Stimulated activated CD8-positive, alpha-beta memory T cell treated with anti-CD3 and anti-CD28 coated beads, Interleukin-7, amount 100 ng/mL, for 1 hour (primary cell): ENCODE measurements around the gene SMTNL1.
A peak's percentile ranks its signal among the peaks of the same experiment; 100 is the strongest.

Experiments
- DNase-seq, 2 donors: peaks; one replicate each; pipeline ENCODE4 v3.0.0-alpha.2; 2020; ENCODE audit warnings: low read depth in 2 of 2

Gene SMTNL1

DNA sequence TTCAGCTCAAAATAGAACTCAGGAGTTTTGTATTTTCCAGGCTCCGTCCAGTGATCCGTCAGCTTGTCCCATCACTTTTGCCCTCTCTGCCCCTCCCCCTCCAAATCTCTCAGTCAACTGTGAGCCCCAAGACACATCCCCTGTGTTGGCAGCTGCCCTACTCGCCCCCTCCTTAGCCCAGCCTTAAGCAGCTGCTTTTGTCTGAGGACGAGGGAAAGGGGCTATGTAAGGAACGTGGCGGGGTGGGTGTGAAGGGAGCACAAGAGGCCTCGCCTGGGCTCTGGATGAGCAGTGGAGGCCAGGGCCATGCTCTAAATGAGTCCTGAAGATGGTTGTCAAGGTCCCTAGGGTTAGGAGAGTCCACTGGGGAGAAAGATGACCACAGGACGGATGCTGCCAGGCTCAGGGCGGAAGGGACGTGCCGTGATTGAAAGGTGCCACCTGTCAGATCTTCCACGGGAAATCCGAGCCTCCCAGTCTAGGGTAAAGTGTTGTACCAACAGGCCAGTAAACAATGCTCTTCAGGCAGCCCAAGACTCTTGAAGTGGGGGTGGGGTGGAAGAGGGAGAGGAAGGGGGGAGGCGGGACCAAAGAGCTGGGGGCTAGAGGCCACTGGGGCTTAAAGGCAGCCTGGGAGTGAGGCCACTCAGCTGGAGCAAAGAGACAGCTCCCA lies at the start of gene SMTNL1:
SMTNL1 (plus strand) TSS at position 649 of the 673 bp plus-strand sequence. CDS start 5,048 bp downstream, outside the sequence.
- DNase-seq: no peak

GRCh38 chr11:57487920-57488659 lies 49.3 kb upstream of the SMTNL1 start:
- DNase-seq: no peak

DNA sequence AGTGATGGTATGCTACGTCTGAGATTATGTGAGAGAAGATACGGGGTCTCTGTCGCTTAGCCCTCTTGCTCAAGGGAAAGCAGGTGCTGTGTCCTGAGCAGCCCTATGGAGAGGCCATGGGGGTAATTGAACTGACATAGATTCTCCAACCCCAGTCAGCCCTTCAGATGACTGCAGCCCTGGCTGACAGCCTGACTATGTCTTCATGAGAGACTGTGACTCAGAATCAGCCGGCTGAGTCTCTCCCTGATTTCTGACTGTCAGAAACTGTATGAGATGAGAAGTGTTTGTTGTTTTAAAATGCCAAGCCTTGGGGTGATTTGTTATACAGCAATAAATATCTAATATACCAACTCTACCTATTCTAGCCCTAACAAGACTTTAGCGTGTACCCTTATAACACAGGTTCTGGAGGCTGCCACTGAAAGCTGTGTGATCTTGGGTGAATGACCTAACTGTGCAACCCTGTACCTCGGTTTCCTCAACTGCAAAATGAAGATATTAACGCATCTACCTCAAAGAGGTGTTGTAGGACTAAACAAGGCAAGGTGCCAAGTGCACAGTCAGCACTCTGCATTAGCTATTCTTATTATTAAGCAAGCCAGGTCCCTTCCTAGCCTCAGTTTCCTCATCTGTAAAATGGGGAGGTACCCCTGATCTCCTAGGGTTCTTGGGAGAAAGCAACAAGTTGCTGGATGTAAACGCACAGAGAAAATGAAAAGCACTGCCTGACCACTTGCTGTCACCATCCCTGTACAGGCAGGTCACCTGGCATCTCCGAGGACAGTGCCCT lies 46.7 kb upstream of the SMTNL1 start:
- DNase-seq: no peak

DNA sequence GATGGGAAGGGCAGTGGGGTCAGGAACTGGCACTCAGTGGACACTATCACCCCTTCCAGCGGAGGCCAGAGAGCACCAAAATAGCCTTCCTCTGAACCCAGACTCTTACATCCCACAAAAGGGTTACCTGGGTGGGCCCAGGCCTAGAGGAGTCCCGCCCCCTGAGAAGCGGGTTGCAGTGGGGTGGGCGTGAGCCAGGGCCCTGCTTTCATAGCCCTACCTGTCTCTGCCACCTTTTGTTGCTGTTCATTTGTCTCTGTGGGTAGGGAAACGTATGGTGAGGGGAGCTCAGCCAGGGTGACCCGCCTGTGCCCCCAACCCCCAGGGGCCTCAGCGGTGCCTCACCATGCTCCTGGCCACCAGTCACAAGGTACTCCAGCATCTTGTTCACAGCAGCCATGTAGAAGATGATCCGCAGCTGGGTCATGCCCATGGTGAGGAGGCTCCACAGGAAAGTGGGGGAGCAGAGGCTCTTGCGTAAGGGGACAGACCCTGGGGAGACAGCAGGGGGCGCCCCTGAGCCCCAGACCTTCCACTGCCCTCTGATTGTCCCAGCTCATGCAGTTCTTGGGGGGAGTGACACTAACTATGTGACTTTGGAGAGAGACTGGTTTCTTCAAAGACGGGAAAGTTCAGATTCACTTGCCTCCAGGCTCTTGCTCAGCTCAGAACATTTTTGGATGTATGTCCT lies 45.9 kb upstream of the SMTNL1 start:
- no peak for DNase-seq

- DNase-seq: peak; percentile 53 to 64
Measured at GRCh38 chr11:57493507-57494503, 43.6 kb upstream of the SMTNL1 start.

GRCh38 chr11:57496109-57496820 lies 41.1 kb upstream of the SMTNL1 start:
- DNase-seq: no peak

DNA sequence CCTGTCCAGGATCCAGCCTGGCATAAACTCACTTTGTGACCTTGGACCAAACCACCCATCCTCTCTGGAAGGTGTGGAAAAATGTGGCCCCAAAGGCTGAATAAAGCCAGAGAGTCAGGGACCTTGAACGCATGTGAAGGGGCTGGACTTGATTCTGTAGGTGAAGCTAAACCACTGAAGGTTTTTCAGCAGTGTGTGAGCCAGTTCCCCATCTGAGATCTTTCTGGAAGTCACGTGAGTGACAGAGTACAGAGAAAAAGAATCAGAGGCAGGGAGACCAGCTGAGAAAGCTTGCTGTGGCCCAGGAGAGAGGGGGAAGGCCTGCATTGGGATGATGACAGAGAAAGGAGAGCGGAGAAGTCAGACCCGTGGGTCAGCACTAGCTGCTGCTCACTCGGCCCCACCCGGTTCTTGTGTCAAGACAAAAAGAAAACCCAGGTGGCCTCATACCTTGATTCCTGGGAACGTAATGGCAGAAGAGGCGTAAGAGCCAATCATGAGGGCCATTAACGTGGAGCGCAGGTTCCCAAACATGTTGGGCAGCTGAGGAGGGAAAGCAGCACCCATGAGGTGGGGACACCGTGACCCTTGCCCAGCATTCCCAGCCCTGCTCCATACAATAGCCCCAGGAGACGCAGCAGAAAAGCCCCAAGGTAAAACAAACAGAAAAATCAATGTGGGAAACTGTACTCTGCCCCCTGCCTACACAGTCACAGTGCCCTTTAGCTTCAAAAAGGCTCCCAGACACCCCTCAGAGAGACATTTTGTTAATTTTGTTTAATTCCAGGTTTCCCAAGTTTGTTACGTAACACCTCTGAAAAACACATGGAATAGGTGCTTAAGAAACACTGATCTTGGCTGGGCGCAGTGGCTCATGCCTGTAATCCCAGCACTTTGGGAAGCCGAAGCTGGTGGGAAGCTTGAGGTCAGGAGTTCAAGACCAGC lies 39.8 kb upstream of the SMTNL1 start:
- DNase-seq: no peak

DNA sequence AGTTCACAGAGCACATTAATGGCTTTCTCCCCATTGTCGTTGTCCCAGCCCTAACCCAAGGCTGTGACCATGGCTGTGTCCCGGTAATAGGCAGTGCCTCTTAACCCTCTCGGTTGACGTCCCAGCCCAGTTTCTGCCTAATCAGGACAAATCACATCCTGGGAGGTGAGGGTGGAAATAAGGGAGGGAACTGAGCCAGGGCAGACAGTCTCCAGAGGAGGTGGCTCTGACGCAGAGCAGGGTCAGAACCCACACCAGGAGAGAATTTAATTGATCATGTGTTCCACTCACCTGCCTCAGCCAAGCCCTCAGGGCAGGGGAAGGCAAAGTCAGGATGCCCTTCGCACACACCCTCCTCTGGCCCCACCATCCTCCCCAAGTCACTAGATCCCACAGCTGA lies 38.9 kb upstream of the SMTNL1 start:
- no peak for DNase-seq

DNA sequence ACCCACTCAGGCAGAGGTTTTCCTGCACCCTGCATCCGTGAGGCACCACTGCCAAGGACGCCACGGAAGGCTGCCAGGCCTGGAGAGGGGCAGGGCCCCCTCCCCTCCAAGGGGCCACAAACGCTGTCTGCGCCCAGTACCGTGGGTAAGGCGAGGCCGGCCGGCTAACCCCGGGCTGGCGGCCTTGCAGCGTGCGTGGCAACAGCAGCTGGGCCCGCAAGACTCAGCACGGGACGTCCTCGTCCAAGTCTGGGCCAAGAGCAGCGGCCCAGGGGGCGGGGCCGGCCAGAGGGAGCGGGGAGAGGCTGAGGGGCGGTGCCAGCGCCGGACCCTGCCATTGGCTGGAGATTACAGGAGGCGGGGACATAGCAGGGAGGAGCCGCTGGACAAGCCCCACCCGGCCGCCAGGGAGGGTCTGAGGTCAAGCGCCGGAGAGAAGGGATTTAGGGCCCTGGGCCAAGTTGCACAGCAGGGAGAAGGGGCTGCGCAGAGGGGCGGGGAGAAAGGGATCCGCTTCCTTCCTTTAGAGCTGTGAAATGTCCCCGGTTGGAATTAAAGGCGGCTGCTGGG lies 37.9 kb upstream of the SMTNL1 start:
- no peak for DNase-seq

- no peak for DNase-seq
Measured at GRCh38 chr11:57499983-57500461, 37.4 kb upstream of the SMTNL1 start.

DNA sequence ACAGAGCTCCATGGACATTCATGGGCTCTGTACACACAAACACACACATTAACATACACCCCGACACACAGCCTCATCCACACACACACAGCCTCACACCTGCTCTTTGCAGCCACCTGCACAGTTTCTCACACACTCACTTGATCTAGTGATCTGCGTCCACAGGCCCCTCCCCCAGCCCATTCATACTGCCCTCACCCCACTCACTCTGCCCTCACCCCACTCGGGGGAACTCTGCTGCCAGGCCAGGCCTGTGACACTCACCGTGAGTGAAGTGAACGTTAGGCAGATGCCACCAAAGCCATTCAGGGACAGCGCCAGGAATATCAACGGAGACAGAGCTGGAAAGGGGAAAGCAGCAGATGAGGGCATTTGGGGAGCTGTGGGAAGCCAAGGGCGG lies 36.9 kb upstream of the SMTNL1 start:
- DNase-seq: no peak

GRCh38 chr11:57500926-57501325 lies 36.5 kb upstream of the SMTNL1 start:
- no peak for DNase-seq

DNA sequence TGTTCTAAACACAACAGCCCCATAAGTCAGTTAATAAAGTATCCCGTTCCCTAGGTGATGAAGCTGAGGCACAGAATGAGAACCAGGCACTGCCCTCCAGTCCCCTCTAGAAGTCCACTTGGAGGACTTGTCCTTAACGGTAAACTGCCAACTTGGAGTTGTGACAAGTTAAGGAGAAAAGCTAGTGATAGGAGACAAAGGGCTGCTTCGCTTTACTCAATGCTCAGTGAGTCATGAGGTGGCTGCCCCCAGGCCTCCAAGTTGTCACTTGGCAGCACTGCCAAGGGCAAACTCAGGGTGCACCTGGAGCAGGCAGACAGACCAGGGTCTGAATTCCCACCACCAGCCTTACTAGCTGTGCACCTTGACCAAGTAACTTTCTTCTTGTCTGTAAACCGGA lies 35.4 kb upstream of the SMTNL1 start:
- DNase-seq: no peak

GRCh38 chr11:57502376-57502775 lies 35.0 kb upstream of the SMTNL1 start:
- no peak for DNase-seq

- no peak for DNase-seq
Measured at GRCh38 chr11:57502870-57503269, 34.5 kb upstream of the SMTNL1 start.

DNA sequence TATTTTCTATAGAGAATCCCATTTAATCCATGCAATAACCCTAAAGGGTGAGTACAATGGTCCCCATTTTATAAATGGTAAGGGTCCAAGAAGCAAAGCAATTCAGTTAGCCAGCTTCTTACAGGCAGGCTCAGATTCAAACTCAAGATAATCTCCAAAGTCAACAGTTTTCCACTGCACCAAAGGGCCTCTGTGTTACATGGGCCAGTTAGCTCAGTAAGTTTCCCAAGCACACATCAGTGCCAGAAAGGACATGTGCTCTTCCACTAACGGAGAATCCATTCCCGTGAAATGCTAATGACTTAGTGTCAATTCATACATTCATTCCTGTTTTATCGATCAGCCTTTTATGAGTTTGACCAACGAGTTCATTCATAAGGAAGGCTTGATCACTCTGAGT lies 32.9 kb upstream of the SMTNL1 start:
- DNase-seq: no peak

GRCh38 chr11:57506522-57506921 lies 30.9 kb upstream of the SMTNL1 start:
- DNase-seq: no peak

GRCh38 chr11:57508341-57509170 lies 28.8 kb upstream of the SMTNL1 start:
- DNase-seq: no peak
